Stimulated activated CD4-positive, alpha-beta T cell treated with anti-CD3 and anti-CD28 coated beads, Interleukin-4, amount 100 ng/mL, for 1 hour (primary cell): ENCODE results near the gene IRF7.
"Not testable (repeated sequence)": the region's sequence is repeated elsewhere in the genome, so short reads cannot be mapped to it uniquely, and the experiment has no call there.

Source experiments
- DNase-seq: peaks from one replicate; pipeline ENCODE4 v3.0.0-alpha.2; 2020

IRF7 gene

DNA sequence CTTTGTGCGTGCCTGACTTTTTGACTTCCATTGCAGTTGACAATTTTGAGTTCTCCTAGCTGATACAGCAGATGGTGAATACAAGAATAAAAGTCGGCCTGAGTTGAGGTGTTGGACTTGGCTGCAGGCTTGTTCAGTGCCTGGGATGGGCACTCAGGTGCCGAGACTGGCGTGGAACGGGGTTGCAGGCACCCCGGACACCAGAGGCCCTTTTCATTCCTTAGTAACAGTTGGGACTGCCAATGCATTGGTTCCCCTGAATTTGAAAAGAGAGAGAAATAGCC lies 38.2 kb downstream of the IRF7 start:
- no peak for DNase-seq

DNA sequence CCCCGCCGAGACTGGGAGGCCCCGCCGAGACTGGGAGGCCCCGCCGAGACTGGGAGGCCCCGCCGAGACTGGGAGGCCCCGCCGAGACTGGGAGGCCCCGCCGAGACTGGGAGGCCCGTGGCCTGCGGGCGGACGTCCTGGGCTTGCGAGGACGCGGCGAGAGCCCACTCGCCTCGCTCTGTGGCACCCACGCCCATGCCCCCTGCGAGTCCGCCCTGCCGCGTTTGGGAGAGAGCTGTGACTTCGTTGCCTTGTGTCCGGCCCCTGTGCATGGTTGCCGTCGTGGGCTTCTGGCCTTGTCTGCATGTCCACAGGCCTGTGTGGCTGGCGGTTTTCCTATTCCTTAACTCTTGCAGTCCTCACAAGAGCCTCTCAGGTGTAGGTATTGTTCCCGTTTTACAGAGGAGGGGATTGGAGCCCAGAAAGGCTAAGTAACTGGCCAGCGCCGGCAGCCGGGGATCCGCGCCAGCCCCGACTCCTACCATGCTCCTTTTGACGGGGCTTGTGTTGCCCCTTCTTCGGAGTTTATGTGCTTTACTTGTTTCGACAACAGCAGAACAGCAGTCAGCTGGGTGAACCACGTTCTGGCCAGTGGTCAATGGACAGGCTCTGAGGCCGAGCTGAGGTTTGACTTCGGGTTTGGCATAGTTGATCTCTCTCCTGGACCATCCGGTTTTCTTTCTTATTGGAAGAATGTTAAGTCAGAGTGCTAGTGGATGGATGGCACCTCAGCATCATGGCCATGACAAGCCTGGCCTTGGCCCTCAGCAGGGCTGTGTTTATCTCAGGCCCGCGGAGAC lies 38.7 kb downstream of the IRF7 start:
- no peak for DNase-seq

DNA sequence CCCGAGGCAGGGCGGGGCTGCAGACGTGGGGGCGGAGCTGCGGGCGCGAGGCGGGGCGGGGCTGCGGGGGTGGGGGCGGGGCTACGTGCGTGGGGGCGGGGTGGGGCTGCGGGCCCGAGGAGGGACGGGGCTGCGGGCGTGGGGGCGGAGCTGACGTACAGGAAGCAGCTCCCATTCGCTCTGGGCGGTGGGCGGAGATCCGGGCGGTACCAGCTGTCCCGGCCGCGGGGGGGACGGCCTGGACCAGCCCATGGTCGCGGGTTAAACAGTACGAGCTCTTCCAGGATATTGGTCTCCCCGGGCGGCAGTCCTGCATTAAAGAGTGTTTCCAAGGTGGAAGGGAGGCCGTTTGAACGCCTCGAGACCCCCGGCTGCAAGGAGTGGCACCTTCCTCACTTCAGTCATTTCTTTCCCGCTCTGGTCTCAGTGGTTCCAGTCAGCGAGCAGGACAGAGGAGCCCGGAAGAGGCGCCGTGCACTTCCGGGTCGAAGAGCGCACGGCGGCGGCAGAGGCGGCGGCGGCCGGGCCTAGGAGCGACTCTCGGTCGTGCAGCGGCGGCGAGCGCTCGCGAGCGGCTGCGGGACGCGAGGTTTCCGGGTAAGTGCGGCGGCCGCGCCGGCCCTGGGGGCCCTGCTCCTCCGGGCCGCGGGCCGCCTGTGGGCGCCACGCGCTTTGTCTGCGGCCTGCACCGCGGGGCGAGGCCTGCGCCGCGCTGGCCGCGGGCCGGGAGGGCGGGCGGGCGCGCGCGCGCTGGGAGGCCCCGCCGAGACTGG lies 39.6 kb downstream of the IRF7 start, which contains the start of gene PHRF1:
Gene PHRF1, plus strand, starts transcription at position 475 of the 773 bp plus-strand sequence. CDS start 5,043 bp downstream, outside the sequence.
- DNase-seq, result peak; percentile 95

DNA sequence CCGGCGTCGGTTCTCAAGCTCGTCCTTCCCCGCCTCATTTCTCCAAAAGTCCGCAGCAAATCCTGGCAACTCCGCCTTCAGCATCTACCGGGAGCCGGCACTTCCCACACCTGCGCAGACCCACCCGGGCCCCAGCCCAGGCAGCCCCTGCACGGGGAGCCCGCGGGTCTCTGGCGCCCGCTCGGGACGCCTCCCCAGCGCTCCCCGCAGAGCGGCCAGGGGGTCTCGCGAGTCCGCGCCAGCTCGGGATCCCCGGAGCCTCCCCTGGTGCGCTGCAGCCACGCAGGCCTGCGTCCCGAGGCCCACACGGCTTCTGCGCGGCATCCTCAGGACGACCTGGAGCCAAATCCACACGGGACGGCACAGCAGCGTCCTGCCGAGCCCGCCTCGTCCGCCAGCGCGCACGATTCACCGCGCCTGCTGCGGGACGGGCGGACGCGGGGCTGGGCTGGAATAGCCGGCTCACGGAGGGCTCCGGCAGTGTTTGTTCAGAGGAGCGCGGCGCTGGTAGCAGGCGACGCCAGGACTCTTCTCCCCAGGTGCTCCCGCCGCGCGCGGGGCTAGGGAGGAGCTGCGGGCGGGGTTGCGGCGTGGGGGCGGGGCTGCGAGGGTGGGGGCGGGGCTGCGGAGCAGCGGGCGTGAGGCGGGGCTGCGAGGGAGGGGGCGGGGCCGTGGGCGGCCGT lies 40.3 kb downstream of the IRF7 start:
- no peak for DNase-seq

DNA sequence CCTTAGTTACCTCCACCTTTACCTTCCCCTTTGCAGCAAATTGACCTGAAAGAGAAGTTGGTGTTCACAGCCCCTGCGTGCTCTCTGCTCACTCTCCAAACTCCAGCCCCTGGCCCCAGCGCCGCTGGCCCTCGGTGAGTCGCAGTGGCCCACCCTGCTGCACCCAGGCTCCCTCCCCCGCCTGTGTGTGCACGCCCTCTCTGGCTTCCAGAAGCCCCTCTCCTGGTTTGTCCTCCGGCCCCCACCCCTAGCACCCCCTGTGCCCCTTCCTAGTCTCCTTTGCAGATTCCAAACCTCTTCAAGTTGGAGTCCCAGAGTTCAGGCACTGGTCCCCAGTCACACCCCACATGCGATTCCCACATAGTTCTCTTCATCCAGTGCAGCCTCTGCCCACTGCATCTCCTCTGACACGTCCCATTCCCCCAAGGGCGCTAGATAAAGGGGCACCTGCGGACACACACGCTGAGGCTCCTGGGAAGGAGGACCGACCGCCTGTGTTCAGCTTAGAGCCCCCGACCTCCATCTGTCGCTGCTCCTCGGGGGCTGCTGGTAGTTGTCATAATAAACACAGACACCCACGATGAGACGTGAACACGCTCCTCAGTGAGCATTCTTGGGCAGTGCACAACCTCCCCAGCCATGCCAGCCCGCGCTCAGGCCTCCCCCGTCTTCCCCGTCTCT lies 41.0 kb downstream of the IRF7 start:
- DNase-seq, result no peak

- not testable (repeated sequence) for DNase-seq
These were observed 41.6 kb downstream of the IRF7 start for GRCh38 chr11:574031-574570.

DNA sequence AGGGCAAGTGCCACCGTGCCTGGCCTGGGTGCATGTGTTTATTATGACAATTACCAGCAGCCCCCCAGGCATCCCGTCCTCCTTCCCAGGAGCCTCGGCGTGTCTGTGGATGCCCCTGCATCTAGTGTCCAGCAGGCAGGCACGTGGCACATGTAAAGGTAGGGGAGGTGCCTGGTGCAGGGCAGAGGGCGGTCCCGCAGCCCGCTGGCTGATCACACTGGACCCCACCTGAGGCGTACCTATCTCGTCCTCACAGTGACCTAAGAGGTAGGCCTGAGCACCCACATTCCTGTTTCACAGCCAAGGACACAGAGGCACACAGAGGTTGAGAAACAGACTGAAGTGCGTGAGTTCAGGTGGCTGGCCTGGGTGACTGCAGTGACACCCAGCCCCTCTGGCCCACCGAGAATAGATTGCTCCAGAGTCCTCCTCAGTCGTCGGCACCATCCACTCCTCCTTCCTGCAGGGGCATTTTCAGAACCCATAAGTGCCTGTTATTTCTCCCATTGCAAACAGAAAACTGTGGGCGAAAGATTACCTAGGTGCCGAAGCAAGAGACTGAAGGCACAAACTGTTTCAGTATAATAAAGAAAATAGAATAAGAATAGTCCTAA lies 42.5 kb downstream of the IRF7 start:
- DNase-seq, result no peak

DNA sequence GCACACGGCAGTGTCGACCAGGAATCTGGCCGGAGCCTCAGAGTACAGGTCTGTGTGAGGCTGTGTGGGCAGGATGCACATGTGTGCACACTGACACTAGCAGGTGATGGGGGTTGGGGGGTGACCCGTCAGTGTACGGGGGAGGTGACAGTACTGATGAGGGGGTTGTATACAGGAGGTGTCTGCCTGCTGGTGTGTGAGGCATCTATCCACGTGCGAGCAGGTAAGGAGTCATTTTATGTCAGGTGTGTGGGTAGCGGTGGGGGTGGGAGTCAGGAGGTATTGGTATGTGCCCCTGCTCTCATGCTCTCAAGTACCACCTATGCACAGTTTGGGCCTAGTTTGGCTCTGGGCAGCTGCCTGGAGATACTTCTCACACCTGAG lies 44.0 kb downstream of the IRF7 start:
- no peak for DNase-seq

- DNase-seq, result no peak
These were observed 46.4 kb downstream of the IRF7 start for GRCh38 chr11:569158-569885.

DNA sequence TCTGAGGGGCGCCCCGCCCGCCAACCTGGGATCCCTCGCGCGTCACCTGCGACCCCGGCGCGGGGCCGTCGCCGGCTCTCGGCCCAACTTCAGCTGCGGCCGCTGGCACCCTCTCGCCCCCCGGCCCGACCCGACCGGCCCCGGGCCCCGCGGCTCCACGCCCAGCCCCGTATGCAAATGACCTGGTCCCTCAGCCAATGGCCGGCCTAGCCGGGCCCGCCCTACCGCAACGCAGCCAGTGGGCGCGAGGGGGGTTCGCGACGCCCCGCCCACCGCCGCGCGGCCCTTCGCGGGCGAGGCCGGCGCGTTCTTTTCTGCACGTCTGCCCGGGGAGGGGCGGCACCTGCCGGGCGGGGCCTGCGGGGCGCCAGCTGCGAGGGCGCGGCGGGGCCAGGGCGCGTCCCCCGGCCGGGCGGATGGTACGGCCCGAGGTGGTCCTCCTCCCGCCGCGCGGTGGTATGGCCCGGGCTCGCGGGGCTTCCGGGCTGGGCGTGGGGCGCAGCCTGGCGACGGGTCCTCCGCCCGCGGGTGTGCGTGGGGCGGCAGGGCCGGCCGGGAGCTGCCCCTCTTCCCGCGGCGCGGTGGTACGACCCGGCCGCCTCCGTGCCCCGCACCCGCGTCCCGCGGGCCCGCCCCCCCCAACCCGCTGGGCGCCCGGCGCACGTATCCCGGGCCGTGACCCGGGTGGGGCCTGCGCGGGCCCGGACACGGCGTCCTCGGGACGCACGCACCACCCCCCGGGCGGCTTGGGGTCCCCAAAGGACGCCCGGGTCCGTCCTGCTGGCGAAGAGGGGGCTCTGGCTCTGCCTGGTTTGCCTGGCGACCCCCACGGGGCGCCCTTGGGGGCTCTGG lies 47.2 kb downstream of the IRF7 start:
- DNase-seq, result peak; percentile 86

DNA sequence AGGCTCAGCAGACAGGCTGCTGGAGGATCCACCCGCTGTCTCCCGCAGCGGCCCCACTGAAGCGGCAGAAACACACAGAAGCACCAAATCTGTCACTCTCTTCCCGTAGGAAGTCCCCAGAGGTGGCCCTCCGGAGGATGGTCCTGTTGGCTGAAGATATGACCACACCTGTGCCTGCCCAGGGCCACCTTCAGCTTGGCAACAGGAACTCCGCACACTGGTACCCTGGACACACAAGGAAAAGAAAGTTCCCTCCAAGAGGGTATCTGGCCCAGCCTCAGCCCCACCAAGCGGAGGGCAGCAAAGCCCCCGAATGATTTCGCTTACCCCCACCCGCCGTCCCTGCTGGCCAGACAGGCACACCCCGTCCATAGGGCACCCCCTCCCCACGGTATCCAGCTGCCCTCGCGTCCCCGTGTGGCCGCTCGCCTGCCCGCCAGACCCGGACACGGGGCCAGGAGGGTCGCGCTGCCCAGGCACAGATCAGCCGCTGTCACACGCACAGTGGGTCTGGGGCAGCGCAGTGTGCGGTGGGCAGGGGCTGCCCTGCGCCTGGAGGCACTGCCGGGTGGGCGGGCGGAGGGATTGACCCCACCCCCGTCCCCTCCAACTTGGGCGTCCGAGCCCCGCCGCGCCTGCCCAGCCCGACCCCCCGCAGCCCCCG lies 48.0 kb downstream of the IRF7 start:
- no peak for DNase-seq

DNA sequence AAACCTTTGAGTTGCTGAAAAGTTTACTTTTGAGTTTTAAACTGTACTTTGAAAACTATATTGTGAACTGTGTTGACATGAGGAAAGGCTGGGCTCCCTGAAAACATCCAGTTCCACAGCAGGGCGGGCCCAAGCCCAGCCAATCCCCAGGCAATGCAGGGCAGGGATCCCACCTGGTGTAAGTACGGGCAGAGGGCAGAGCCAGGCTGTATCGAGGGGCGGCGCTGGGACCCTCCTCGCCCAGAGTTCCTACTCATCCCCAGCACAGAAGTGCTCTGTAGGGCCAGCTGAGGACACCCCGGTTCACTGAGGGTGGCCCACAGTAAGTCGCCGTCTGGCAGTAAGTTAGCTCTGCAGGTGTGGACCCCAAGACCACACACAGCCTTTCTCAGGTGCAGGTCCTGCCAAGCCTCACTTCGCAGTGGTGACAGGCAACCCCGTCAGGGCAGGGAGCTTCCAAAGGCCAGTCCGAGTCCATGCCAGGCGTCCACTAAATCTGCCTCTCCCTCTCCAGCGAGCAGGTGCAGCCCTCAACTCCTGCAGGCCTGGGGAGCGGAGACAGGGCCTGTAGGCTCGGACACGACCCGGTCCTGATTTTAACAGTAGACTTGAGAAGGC lies 48.6 kb downstream of the IRF7 start:
- no peak for DNase-seq

GRCh38 chr11:565921-566509 lies 49.7 kb downstream of the IRF7 start:
- no peak for DNase-seq

DNA sequence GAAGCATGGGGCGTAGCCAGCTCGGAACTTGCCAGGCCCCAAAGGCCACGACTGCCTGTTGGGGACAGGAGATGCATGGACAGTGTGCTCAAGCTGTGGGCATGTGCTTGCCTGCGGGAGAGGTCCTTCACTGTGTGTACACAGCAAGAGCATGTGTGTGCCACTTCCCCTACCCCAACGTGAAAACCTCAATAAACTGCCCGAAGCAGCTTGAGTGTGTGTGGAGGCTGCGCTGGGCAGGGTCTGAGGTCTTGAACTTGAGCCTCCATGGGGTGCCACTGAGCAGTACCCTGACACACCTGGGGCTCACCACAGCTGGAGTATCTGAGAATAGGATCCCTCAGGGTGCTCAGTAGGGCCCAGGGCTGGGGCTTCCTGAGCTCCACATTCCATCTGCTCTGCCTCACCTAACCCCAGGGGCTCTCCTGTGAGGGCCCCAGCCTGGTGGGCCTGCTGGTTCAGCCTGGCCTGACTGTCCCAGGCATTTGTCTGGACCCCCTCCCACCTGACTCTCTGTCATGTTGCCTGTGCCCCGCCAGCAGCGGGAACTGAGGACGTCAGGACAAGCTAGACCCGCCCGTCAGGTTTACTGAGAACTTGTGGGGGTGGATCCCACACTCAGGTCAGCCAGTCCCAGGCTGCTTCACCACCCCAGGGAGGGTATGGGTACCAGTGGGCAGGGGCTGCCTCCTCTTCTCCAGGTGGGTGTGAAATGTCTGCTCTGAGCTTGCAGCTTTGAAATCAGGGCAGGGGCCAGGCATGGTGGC lies 51.8 kb downstream of the IRF7 start:
- DNase-seq, result no peak

DNA sequence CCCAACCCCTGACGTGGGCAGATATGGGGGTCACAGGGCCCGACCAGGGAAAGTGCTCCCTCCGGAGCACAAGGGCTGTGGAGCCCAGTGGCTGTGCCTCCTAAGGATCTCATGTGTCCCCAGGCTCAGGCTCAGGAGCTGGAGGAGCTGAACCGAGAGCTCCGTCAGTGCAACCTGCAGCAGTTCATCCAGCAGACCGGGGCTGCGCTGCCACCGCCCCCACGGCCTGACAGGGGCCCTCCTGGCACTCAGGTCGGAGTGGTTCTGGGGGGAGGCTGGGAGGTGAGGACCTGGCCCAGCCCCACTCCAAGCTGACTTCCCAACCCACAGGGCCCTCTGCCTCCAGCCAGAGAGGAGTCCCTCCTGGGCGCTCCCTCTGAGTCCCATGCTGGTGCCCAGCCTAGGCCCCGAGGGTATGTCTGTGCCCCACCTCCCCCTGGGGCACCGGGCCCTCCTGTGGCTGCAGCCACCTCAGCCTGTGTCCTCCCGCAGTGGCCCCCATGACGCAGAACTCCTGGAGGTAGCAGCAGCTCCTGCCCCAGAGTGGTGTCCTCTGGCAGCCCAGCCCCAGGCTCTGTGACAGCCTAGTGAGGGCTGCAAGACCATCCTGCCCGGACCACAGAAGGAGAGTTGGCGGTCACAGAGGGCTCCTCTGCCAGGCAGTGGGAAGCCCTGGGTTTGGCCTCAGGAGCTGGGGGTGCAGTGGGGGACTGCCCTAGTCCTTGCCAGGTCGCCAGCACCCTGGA lies 52.5 kb downstream of the IRF7 start:
- no peak for DNase-seq
